GM12873 (cell line): ENCODE results near the gene TEAD1.

Experiments used
- CTCF ChIP-seq: IDR thresholded peaks from 2 replicates; pipeline ENCODE4 v1.5.1; 2012; ENCODE audit warnings: low read depth, mild to moderate bottlenecking, moderate library complexity, low read length, control low read depth; ENCODE audit not compliant: insufficient read depth; ENCODE audit errors: missing control alignments

TEAD1 gene

DNA sequence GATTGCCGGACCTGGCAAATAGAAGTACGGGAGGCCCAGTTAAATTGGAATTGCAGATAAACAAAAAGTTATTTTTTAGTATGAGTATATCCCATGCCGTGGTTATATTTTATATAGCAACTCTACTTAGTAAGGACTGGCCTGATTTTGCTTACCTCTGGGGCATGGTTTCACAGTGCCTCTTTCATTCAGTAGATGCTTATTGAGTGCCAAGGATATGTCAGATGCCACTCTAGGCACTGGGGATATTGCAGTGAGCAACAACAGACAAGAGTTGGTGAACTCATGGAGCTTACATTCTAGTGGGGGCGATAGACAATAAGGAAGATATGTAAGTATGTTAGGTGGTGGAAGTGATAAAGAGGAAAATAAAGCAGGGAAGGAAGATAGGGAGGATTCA is 112.2 kb downstream of the TEAD1 start:
- TF ChIP-seq CTCF = no peak

DNA sequence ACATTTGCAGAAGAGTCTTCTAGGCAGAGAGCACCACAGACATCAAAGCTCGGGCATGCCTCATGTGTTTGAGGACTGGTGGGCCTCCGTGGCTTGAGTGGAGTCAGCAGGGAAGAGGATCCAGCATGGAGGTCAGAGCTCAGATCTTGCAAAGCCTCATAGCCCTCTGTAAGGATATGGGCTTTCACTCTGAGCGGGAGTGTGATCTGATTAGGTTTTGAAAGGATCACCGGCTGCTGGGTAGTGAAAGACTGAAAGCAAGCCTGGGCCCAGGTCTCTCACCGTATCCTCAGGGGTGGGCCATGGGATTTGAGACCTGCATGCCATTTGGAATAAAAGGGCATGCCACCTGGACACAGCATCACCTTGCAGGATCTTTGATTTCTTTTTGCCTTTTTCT is 112.7 kb downstream of the TEAD1 start:
- TF ChIP-seq CTCF = no peak

GRCh38 chr11:12787847-12788246 is 113.6 kb downstream of the TEAD1 start:
- no peak for TF ChIP-seq CTCF

DNA sequence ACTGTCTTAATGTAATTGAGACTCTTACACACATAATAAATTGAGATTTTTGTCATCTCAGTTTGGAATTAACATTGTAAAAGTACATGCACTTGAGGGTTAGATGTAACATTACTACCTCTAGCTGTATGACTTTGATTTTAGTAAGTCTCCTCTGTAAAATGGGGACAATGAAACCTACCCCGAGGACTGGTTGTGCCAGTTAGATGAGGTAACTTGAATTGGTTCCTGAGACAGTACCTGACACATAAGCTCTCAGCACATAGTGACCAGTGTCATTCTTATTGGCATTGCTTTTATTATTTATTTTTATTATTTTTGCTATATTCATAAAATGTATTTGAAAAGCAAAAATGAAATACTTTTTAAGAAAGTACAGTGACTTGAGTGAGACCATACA is 114.8 kb downstream of the TEAD1 start:
- no peak for TF ChIP-seq CTCF

DNA sequence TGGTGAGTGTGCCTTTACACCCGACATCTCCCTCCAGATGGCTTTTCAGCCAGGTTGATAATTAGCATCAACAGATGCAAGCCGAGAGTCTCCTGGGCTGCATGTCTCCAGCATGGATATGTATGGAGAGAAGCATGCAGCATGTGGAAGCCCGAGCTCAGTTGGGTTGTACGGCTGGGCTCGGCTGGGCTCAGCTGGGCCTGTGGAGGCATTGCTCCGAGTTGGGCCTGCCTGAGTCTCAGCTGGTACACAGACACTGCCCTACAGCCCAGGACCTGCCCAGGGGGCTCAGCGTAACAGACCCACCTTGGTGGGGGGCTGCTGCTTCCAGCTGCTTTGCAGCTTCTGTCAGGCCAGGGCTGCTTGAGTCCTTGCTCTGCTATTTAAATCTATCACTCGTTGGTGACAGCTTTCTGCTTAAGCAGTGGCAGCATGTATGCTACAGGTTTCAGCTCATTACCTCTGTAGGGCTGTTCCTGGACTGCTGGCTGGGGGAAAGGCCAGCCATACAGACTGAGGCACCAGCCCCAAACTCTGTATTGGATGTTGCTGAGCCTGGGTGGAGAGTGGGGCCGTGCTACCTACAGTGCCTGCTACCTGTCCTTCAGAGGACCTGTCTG is 115.5 kb downstream of the TEAD1 start:
- no peak for TF ChIP-seq CTCF

DNA sequence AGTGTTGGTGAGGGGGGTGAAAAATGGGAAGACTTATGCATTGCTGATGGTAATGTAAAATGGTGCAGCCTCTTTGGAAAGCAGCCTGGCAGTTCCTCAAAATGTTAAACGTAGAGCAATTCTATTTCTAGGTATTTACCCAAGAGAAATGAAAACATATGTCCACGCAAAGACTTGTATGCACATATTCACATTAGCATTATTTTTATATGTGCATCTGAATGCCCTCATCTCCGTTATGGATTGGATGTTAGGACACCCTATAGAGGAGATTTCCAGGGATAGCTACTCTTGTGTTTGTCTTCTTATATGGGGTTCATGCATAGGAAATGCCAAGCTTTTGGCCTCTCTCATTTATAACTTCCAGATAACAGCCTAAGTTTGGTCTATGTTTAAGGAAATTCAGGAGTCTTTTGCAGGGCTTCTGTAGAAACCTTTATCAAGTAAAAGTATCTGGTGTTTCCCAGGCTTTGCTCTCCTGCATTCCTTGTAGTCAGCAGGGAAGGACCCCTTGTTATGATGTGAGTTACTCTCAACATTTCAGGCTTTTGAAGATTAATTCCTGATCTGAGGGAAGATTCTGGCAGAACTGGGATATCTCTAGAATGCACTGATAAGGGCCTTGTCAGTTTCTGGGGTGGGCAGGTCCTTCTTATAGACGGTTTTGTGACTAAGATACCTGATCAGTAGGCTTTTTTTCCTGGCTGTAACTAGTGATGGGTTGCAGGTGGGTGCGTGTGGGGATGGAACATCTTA is 116.8 kb downstream of the TEAD1 start:
- no peak for TF ChIP-seq CTCF

- TF ChIP-seq CTCF = no peak
Measured at GRCh38 chr11:12792018-12792417, 117.8 kb downstream of the TEAD1 start.
